NT2/D1 (cell line): ENCODE results near the gene TP53I13.

Source experiments
- YY1 ChIP-seq: IDR thresholded peaks from 2 replicates; pipeline ENCODE4 v1.6.1; 2011; ENCODE audit not compliant: insufficient read length, insufficient read depth
- ZNF274 ChIP-seq: IDR thresholded peaks from 2 replicates; pipeline ENCODE4 v1.6.1; 2011; ENCODE audit warnings: mild to moderate bottlenecking, low read depth, low read length

- TF ChIP-seq YY1 (no peak), ZNF274 (no peak)
These were observed 46.0 kb downstream of the TP53I13 start for GRCh38 chr17:29614349-29615047.
